WERI-Rb-1 (cell line): ENCODE data around the gene ABHD1.

ENCODE experiments used
- DNase-seq: peaks from one replicate; pipeline ENCODE4 v3.0.0-alpha.2; 2020
- H3K27ac ChIP-seq: fragments of 250-450 bp; sonication (Bioruptor Pico); 2 replicates; pipeline ENCODE4 v1.5.1; 2020; ENCODE audit warnings: mild to moderate bottlenecking, moderate library complexity
- H3K27me3 ChIP-seq: fragments of 250-450 bp; sonication (Bioruptor Pico); 2 replicates; pipeline ENCODE4 v1.5.1; 2021; ENCODE audit warnings: mild to moderate bottlenecking, low read depth, moderate library complexity; ENCODE audit not compliant: insufficient read depth, severe bottlenecking
- H3K36me3 ChIP-seq: fragments of 250-450 bp; sonication (Bioruptor Pico); 2 replicates; pipeline ENCODE4 v1.5.1; 2020; ENCODE audit warnings: mild to moderate bottlenecking, moderate library complexity
- H3K4me3 ChIP-seq: 2 replicates; pipeline ENCODE4 v1.5.1; 2011; ENCODE audit warnings: low read depth, mild to moderate bottlenecking, control low read depth, low read length
- H3K9me3 ChIP-seq: fragments of 250-450 bp; sonication (Bioruptor Pico); 2 replicates; pipeline ENCODE4 v1.5.1; 2021; ENCODE audit warnings: mild to moderate bottlenecking, moderate library complexity; ENCODE audit not compliant: severe bottlenecking
- CTCF ChIP-seq: IDR thresholded peaks from 2 replicates; pipeline ENCODE4 v1.5.1; 2011; ENCODE audit warnings: low read depth, mild to moderate bottlenecking, control low read depth, inconsistent platforms, low read length

The ABHD1 gene

GRCh38 chr2:27147935-27148334 lies 24.3 kb downstream of the ABHD1 start:
- Histone ChIP-seq H3K27ac (no peak overlapping the region), H3K9me3 (peaks cover 3% of the 10 kb centered on the region), H3K36me3 (no peaks in the 10 kb centered on the region), H3K27me3 (no peaks in the 10 kb centered on the region), H3K4me3 (no peak overlapping the region)
- no peak for DNase-seq
- TF ChIP-seq CTCF, result no peak

GRCh38 chr2:27148801-27149439 lies 25.3 kb downstream of the ABHD1 start, which contains the start of gene TCF23:
Gene TCF23, plus strand, starts transcription at chr2:27149004. Its CDS starts 130 bp downstream, at chr2:27149134.
- Histone ChIP-seq H3K36me3 (no peaks in the 10 kb centered on the region), H3K4me3 (no peak within 1 kb of the TSS), H3K27ac (no peak within 1 kb of the TSS), H3K27me3 (no peaks in the 10 kb centered on the region), H3K9me3 (no peaks in the 10 kb centered on the region)
- DNase-seq, result no peak
- TF ChIP-seq CTCF, result no peak

GRCh38 chr2:27149570-27150405 lies 26.2 kb downstream of the ABHD1 start:
- Histone ChIP-seq H3K4me3 (no peak overlapping the region), H3K9me3 (no peaks in the 10 kb centered on the region), H3K36me3 (no peaks in the 10 kb centered on the region), H3K27me3 (no peaks in the 10 kb centered on the region), H3K27ac (no peak overlapping the region)
- no peak for DNase-seq
- TF ChIP-seq CTCF, result no peak

GRCh38 chr2:27150639-27151230 lies 27.1 kb downstream of the ABHD1 start:
- no peak for DNase-seq
- Histone ChIP-seq H3K4me3 (no peak overlapping the region), H3K9me3 (no peaks in the 10 kb centered on the region), H3K27ac (no peak overlapping the region), H3K36me3 (no peaks in the 10 kb centered on the region), H3K27me3 (no peaks in the 10 kb centered on the region)
- no peak for TF ChIP-seq CTCF

- TF ChIP-seq CTCF, result peak; percentile 35
- no peak overlapping the region for H3K4me3 ChIP-seq
- peak; percentile 37 for DNase-seq
- H3K36me3 ChIP-seq, result no peaks in the 10 kb centered on the region
- H3K27me3 ChIP-seq, result no peaks in the 10 kb centered on the region
- H3K9me3 ChIP-seq, result no peaks in the 10 kb centered on the region
- H3K27ac ChIP-seq, result no peak overlapping the region
These were observed 28.6 kb downstream of the ABHD1 start for GRCh38 chr2:27152102-27152795.
